ENCODE data around the gene ADI1.

DNA sequence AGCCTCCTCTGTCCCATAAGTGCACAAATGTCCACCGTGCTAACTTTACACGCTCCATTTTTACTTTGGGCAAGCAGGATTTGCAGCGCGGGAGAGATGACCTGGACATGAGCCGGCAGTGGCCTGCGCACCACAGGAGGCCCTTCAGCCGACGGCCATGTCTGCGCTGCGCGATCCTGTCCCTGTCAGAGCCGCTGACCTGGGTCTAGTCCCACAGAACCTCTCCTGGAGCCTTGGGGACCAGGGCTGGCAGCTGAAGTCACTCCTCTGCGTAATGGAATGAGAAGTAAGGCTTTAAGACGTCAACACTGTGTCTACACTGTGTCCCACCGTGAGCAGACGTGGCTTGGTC lies 29.6 kb downstream of the ADI1 start:
- no peak for TF ChIP-seq CTCF (IDR thresholded peaks at IDR 0.05; ENCODE audit: poor library complexity)
- TF ChIP-seq EZH2 (IDR thresholded peaks at IDR 0.05; ENCODE audit: borderline replicate concordance): no peak
